Measurements from ENCODE around the gene ADD1. TPM values are rescaled to one million over a fixed set of nuclear protein-coding genes. Genes with fewer than 3 reads are reported as not detected.
A peak's percentile ranks its signal among the peaks of the same experiment; 100 is the strongest.

ADD1 gene
- total and polyA plus RNA-seq, 4 experiments from 2014 or later = 159 to 293 (median 230) TPM

GRCh38 chr4:2802618-2803531, 40.8 kb upstream of the ADD1 start:
- H3K9me3 ChIP-seq (ENCODE audit: control insufficient read depth in 1 of 2, low read length in 2 of 2) = no peaks in the 10 kb centered on the region
- no peaks in the 10 kb centered on the region for H3K9me3 Mint-ChIP-seq
- no peaks in the 10 kb centered on the region for H3K36me3 Mint-ChIP-seq
- no peak overlapping the region for H3K27ac Mint-ChIP-seq
- H3K27me3 Mint-ChIP-seq = no peaks in the 10 kb centered on the region
- H3K4me3 ChIP-seq (ENCODE audit: low read length in 2 of 2) = no peak overlapping the region
- H3K27ac ChIP-seq (ENCODE audit: low read depth, low read length) = no peak overlapping the region
- H3K4me1 ChIP-seq (ENCODE audit: insufficient read depth, low read length) = peaks cover 40% of the 10 kb centered on the region
- POLR2A ChIA-PET (ENCODE audit: partially characterized antibody) = no interaction called here
- H3K4me1 Mint-ChIP-seq = peaks cover 19 to 41% (median 26%) of the 10 kb centered on the region in 4 donors
- H3K36me3 ChIP-seq (ENCODE audit: insufficient read depth, low read length) = no peaks in the 10 kb centered on the region
- intact Hi-C loops (cut with micrococcal nuclease) = no loop called here
- CTCF ChIA-PET (ENCODE audit: partially characterized antibody) = no interaction called here
- H3K27me3 ChIP-seq (ENCODE audit: insufficient read depth, low read length) = no peaks in the 10 kb centered on the region
- peak in 1 of 5 donors; percentile 5 for DNase-seq
- H3K4me3 Mint-ChIP-seq = no peak overlapping the region

- no peak overlapping the region for H3K27ac ChIP-seq (ENCODE audit: low read depth, low read length)
- peak in 1 of 5 donors; percentile 2 for DNase-seq
Measured at GRCh38 chr4:2803624-2804448, 39.8 kb upstream of the ADD1 start.

GRCh38 chr4:2804449-2804972, 39.1 kb upstream of the ADD1 start:
- H3K27ac ChIP-seq (ENCODE audit: low read depth, low read length) = no peak overlapping the region
- ChIA-PET CTCF (ENCODE audit: partially characterized antibody) (interaction anchor here (0.9 to 1.4 kb wide), 3 partner anchors 9 to 20 kb away, joined by 3 read pairs; no protein-coding TSS in a partner anchor), POLR2A (ENCODE audit: partially characterized antibody) (interaction anchor here (1.2 kb wide), 1 partner anchor 33 kb away, joined by 3 read pairs; no protein-coding TSS in a partner anchor)
- no peaks in the 10 kb centered on the region for H3K9me3 Mint-ChIP-seq
- peaks cover 8 to 26% (median 13%) of the 10 kb centered on the region in 4 donors for H3K4me1 Mint-ChIP-seq
- no peaks in the 10 kb centered on the region for H3K36me3 ChIP-seq (ENCODE audit: insufficient read depth, low read length)
- no peaks in the 10 kb centered on the region for H3K36me3 Mint-ChIP-seq
- peak in 1 of 5 donors; percentile 10 for DNase-seq
- intact Hi-C loops (cut with micrococcal nuclease) = no loop called here
- H3K4me3 ChIP-seq (ENCODE audit: low read length in 2 of 2) = no peak overlapping the region
- H3K9me3 ChIP-seq (ENCODE audit: control insufficient read depth in 1 of 2, low read length in 2 of 2) = no peaks in the 10 kb centered on the region
- no peaks in the 10 kb centered on the region for H3K27me3 ChIP-seq (ENCODE audit: insufficient read depth, low read length)
- no peaks in the 10 kb centered on the region for H3K27me3 Mint-ChIP-seq
- no peak overlapping the region for H3K4me3 Mint-ChIP-seq
- H3K27ac Mint-ChIP-seq = no peak overlapping the region
- peaks cover 23% of the 10 kb centered on the region for H3K4me1 ChIP-seq (ENCODE audit: insufficient read depth, low read length)

More at GRCh38 chr4:2803624-2804448, 39.8 kb upstream of the ADD1 start:
- Histone ChIP-seq H3K4me3 (ENCODE audit: low read length in 2 of 2) (no peak overlapping the region), H3K9me3 (ENCODE audit: control insufficient read depth in 1 of 2, low read length in 2 of 2) (no peaks in the 10 kb centered on the region), H3K27me3 (ENCODE audit: insufficient read depth, low read length) (no peaks in the 10 kb centered on the region), H3K36me3 (ENCODE audit: insufficient read depth, low read length) (no peaks in the 10 kb centered on the region), H3K4me1 (ENCODE audit: insufficient read depth, low read length) (peaks cover 30% of the 10 kb centered on the region)
- intact Hi-C loops (cut with micrococcal nuclease) = no loop called here
- Mint-ChIP-seq H3K4me3 (no peak overlapping the region), H3K9me3 (no peaks in the 10 kb centered on the region), H3K27ac (no peak overlapping the region), H3K27me3 (no peaks in the 10 kb centered on the region), H3K4me1 (peaks cover 10 to 32% (median 18%) of the 10 kb centered on the region in 4 donors), H3K36me3 (no peaks in the 10 kb centered on the region)
- CTCF ChIA-PET (ENCODE audit: partially characterized antibody) = interaction anchor here (0.9 to 1.4 kb wide), 3 partner anchors 10 to 19 kb away, joined by 3 read pairs; no protein-coding TSS in a partner anchor
- POLR2A ChIA-PET (ENCODE audit: partially characterized antibody) = interaction anchor here (1.2 kb wide), 1 partner anchor 34 kb away, joined by 3 read pairs; no protein-coding TSS in a partner anchor

GRCh38 chr4:2804973-2805501, 38.6 kb upstream of the ADD1 start:
- Mint-ChIP-seq H3K27ac (no peak overlapping the region), H3K27me3 (no peaks in the 10 kb centered on the region), H3K4me3 (no peak overlapping the region), H3K36me3 (no peaks in the 10 kb centered on the region), H3K9me3 (no peaks in the 10 kb centered on the region), H3K4me1 (peaks cover 6 to 24% (median 10%) of the 10 kb centered on the region in 4 donors)
- Histone ChIP-seq H3K9me3 (ENCODE audit: control insufficient read depth in 1 of 2, low read length in 2 of 2) (no peaks in the 10 kb centered on the region), H3K27ac (ENCODE audit: low read depth, low read length) (no peak overlapping the region), H3K36me3 (ENCODE audit: insufficient read depth, low read length) (no peaks in the 10 kb centered on the region), H3K27me3 (ENCODE audit: insufficient read depth, low read length) (no peaks in the 10 kb centered on the region), H3K4me1 (ENCODE audit: insufficient read depth, low read length) (peaks cover 18% of the 10 kb centered on the region), H3K4me3 (ENCODE audit: low read length in 2 of 2) (no peak overlapping the region)
- DNase-seq = peak in 1 of 5 donors; percentile 2
- ChIA-PET CTCF (ENCODE audit: partially characterized antibody) (interaction anchor here (1.4 kb wide), 1 partner anchor 8 kb away, joined by 3 read pairs; no protein-coding TSS in a partner anchor), POLR2A (ENCODE audit: partially characterized antibody) (interaction anchor here (1.2 kb wide), 1 partner anchor 33 kb away, joined by 3 read pairs; no protein-coding TSS in a partner anchor)
- intact Hi-C loops (cut with micrococcal nuclease) = no loop called here

GRCh38 chr4:2805712-2806389, 37.8 kb upstream of the ADD1 start:
- Histone ChIP-seq H3K27ac (ENCODE audit: low read depth, low read length) (no peak overlapping the region), H3K4me1 (ENCODE audit: insufficient read depth, low read length) (peaks cover 10% of the 10 kb centered on the region), H3K36me3 (ENCODE audit: insufficient read depth, low read length) (no peaks in the 10 kb centered on the region), H3K27me3 (ENCODE audit: insufficient read depth, low read length) (no peaks in the 10 kb centered on the region), H3K9me3 (ENCODE audit: control insufficient read depth in 1 of 2, low read length in 2 of 2) (no peaks in the 10 kb centered on the region), H3K4me3 (ENCODE audit: low read length in 2 of 2) (no peak overlapping the region)
- Mint-ChIP-seq H3K27me3 (no peaks in the 10 kb centered on the region), H3K9me3 (no peaks in the 10 kb centered on the region), H3K27ac (no peak overlapping the region), H3K4me1 (peaks cover 4 to 25% (median 9%) of the 10 kb centered on the region in 4 donors), H3K4me3 (no peak overlapping the region), H3K36me3 (no peaks in the 10 kb centered on the region)
- POLR2A ChIA-PET (ENCODE audit: partially characterized antibody) = no interaction called here
- CTCF ChIA-PET (ENCODE audit: partially characterized antibody) = no interaction called here
- DNase-seq = peak in 1 of 5 donors; percentile 33
- intact Hi-C loops (cut with micrococcal nuclease) = no loop called here

- H3K4me3 ChIP-seq (ENCODE audit: low read length in 2 of 2) = no peak overlapping the region
- H3K9me3 ChIP-seq (ENCODE audit: control insufficient read depth in 1 of 2, low read length in 2 of 2) = no peaks in the 10 kb centered on the region
- Mint-ChIP-seq H3K4me1 (peaks cover 5 to 26% (median 10%) of the 10 kb centered on the region in 4 donors), H3K27me3 (no peaks in the 10 kb centered on the region), H3K36me3 (peaks cover 0 to 2% of the 10 kb centered on the region in 2 donors), H3K27ac (peak overlapping the region in 2 of 7 donors; percentile 14 to 66), H3K9me3 (no peaks in the 10 kb centered on the region), H3K4me3 (no peak overlapping the region)
- peaks cover 10% of the 10 kb centered on the region for H3K4me1 ChIP-seq (ENCODE audit: insufficient read depth, low read length)
- no peak overlapping the region for H3K27ac ChIP-seq (ENCODE audit: low read depth, low read length)
- ChIA-PET CTCF (ENCODE audit: partially characterized antibody) (no interaction called here), POLR2A (ENCODE audit: partially characterized antibody) (no interaction called here)
- no peaks in the 10 kb centered on the region for H3K27me3 ChIP-seq (ENCODE audit: insufficient read depth, low read length)
- DNase-seq = peak in 1 of 5 donors; percentile 4
- intact Hi-C loops (cut with micrococcal nuclease) = no loop called here
- H3K36me3 ChIP-seq (ENCODE audit: insufficient read depth, low read length) = no peaks in the 10 kb centered on the region
Measured at GRCh38 chr4:2806390-2807355, 37.0 kb upstream of the ADD1 start.
